ENCODE data around the gene PREPL.

GRCh38 chr2:44397447-44398175, 36.3 kb upstream of the PREPL start:
- TF ChIP-seq EP300 (IDR thresholded peaks at IDR 0.05) = no peak
- TF ChIP-seq, protein P1, sequence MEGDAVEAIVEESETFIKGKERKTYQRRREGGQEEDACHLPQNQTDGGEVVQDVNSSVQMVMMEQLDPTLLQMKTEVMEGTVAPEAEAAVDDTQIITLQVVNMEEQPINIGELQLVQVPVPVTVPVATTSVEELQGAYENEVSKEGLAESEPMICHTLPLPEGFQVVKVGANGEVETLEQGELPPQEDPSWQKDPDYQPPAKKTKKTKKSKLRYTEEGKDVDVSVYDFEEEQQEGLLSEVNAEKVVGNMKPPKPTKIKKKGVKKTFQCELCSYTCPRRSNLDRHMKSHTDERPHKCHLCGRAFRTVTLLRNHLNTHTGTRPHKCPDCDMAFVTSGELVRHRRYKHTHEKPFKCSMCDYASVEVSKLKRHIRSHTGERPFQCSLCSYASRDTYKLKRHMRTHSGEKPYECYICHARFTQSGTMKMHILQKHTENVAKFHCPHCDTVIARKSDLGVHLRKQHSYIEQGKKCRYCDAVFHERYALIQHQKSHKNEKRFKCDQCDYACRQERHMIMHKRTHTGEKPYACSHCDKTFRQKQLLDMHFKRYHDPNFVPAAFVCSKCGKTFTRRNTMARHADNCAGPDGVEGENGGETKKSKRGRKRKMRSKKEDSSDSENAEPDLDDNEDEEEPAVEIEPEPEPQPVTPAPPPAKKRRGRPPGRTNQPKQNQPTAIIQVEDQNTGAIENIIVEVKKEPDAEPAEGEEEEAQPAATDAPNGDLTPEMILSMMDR (IDR thresholded peaks at IDR 0.05) = no peak
